Testis (tissue), 3 donors: ENCODE data around the gene NLRP12. TPM values are rescaled to one million over a fixed set of nuclear protein-coding genes. Genes with fewer than 3 reads are reported as not detected.
A peak's percentile ranks its signal among the peaks of the same experiment; 100 is the strongest.

Experiments used
- DNase-seq: peaks from one replicate; pipeline ENCODE4 v3.0.0-alpha.2; 2019
- H3K27ac ChIP-seq, 2 donors: fragments of 200-600 bp; sonication (generic); one replicate each; pipeline ENCODE4 v1.5.1; 2019
- H3K27me3 ChIP-seq: fragments of 200-600 bp; sonication (generic); one replicate; pipeline ENCODE4 v1.5.1; 2019
- H3K36me3 ChIP-seq: fragments of 200-600 bp; sonication (generic); one replicate; pipeline ENCODE4 v1.5.1; 2017; ENCODE audit warnings: low read depth; ENCODE audit errors: missing control alignments
- H3K4me1 ChIP-seq: fragments of 200-600 bp; sonication (generic); one replicate; pipeline ENCODE4 v1.5.1; 2019
- H3K4me3 ChIP-seq, 2 donors: fragments of 200-600 bp; sonication (generic); one replicate each; pipeline ENCODE4 v1.5.1; 2017 to 2019
- H3K9me3 ChIP-seq: fragments of 200-600 bp; sonication (generic); one replicate; pipeline ENCODE4 v1.5.1; 2017
- CTCF ChIP-seq, 3 experiments: fragments of 450-650 bp in 2 of 3; fragments of 200-600 bp in 1 of 3; sonication (generic) in 1 of 3; IDR thresholded peaks; one replicate each; pipeline ENCODE4 v1.5.1; 2016 to 2019; ENCODE audit warnings: antibody characterized with exemption in 3 of 3, mild to moderate bottlenecking in 2 of 3, moderate library complexity in 1 of 3
- POLR2A ChIP-seq: fragments of 450-650 bp; IDR thresholded peaks from one replicate; pipeline ENCODE4 v1.6.1; 2017; ENCODE audit warnings: antibody characterized with exemption, mild to moderate bottlenecking, moderate library complexity
- WGBS, 2 donors: methylation state at CpG; one replicate each; pipeline ENCODE4 v1.1.5; 2018; 5-methylcytosine and 5-hydroxymethylcytosine counted together
- intact Hi-C: fragments of 100-400 bp; cut with DNase I; formaldehyde crosslinking; loops from one replicate; pipeline ENCODE4 v1.15.1; 2023; ENCODE audit warnings: low total_unique reads
- polyA plus RNA-seq: library from polyadenylated mRNA; stranded (reverse); fragments of 350-450 nt; fragmentation: Illumina TruSeq; extraction: RNeasy Lipid Tissue Mini Kit (QIAGEN cat#74804); gene quantifications from one replicate; pipeline ENCODE4 v1.2.3, GENCODE V29; 2014; ENCODE audit warnings: low read depth, low replicate concordance; ENCODE audit not compliant: insufficient read depth
- total RNA-seq, 2 donors: library from RNA; depleted of rRNA; stranded (reverse); fragments of >200 nt; gene quantifications; one replicate each; pipeline ENCODE4 v1.2.3, GENCODE V29; 2016

Gene NLRP12
- total and polyA plus RNA-seq, 3 donors from 2014 or later: 0.16 to 1.5 TPM; not detected in 1

GRCh38 chr19:53868892-53869804 lies 45.0 kb upstream of the NLRP12 start:
- intact Hi-C loops: no loop called here
- 0 to 1% methylated on average over 3 to 37 of the region's 75 CpGs for WGBS, 2 donors
- no peaks in the 10 kb centered on the region for H3K9me3 ChIP-seq
- TF ChIP-seq CTCF (IDR thresholded peaks at IDR 0.05): peak in 2 of 3 experiments; percentile 20 to 33
- no peak for TF ChIP-seq POLR2A
- no peaks in the 10 kb centered on the region for H3K27me3 ChIP-seq
- peaks cover 18% of the 10 kb centered on the region for H3K4me1 ChIP-seq
- H3K4me3 ChIP-seq: peak overlapping the region; percentile 61 to 80
- DNase-seq: peak; percentile 86
- peak overlapping the region; percentile 94 to 95 for H3K27ac ChIP-seq
- H3K36me3 ChIP-seq: no peaks in the 10 kb centered on the region

- peak overlapping the region; percentile 94 to 95 for H3K27ac ChIP-seq
- TF ChIP-seq POLR2A (no peak), CTCF (IDR thresholded peaks at IDR 0.05) (no peak)
- H3K4me1 ChIP-seq: peaks cover 18% of the 10 kb centered on the region
- WGBS, 2 donors: 0 to 1% methylated on average over 28 to 32 of the region's 37 CpGs
- no peaks in the 10 kb centered on the region for H3K9me3 ChIP-seq
- H3K36me3 ChIP-seq: no peaks in the 10 kb centered on the region
- intact Hi-C loops: no loop called here
- H3K27me3 ChIP-seq: no peaks in the 10 kb centered on the region
- peak; percentile 40 for DNase-seq
- peak overlapping the region; percentile 61 to 80 for H3K4me3 ChIP-seq
Measured at GRCh38 chr19:53868091-53868891, 44.2 kb upstream of the NLRP12 start.

GRCh38 chr19:53867225-53868090 lies 43.3 kb upstream of the NLRP12 start, which contains the start of gene MYADM:
Gene MYADM (plus strand): TSS chr19:53867883. CDS start chr19:53873530, 5,647 bp downstream.
- H3K36me3 ChIP-seq: no peaks in the 10 kb centered on the region
- H3K9me3 ChIP-seq: no peaks in the 10 kb centered on the region
- intact Hi-C loops: no loop called here
- TF ChIP-seq POLR2A: peak; percentile 34
- no peak for TF ChIP-seq CTCF (IDR thresholded peaks at IDR 0.05)
- H3K4me3 ChIP-seq: peak within 1 kb of the TSS; percentile 61 to 80
- H3K4me1 ChIP-seq: peaks cover 18% of the 10 kb centered on the region
- 3% methylated on average over 15 to 22 of the region's 37 CpGs for WGBS, 2 donors
- peak within 1 kb of the TSS; percentile 94 to 95 for H3K27ac ChIP-seq
- DNase-seq: peak; percentile 97
- no peaks in the 10 kb centered on the region for H3K27me3 ChIP-seq

GRCh38 chr19:53866865-53867224 lies 42.7 kb upstream of the NLRP12 start:
- Histone ChIP-seq H3K4me1 (peaks cover 18% of the 10 kb centered on the region), H3K27me3 (no peaks in the 10 kb centered on the region), H3K9me3 (no peaks in the 10 kb centered on the region), H3K27ac (peak overlapping the region; percentile 79 to 94), H3K4me3 (peak overlapping the region; percentile 61 to 80), H3K36me3 (no peaks in the 10 kb centered on the region)
- TF ChIP-seq CTCF (IDR thresholded peaks at IDR 0.05) (no peak), POLR2A (no peak)
- intact Hi-C loops: no loop called here
- WGBS, 2 donors: 7 to 13% methylated on average over 9 to 14 of the region's 14 CpGs
- no peak for DNase-seq
